Testis (tissue), 3 donors: Measurements from ENCODE around the gene EHD4. TPM values are rescaled to one million over a fixed set of nuclear protein-coding genes. Genes with fewer than 3 reads are reported as not detected.

Experiments
- DNase-seq: peaks from one replicate; pipeline ENCODE4 v3.0.0-alpha.2; 2019
- H3K27ac ChIP-seq, 2 donors: fragments of 200-600 bp; sonication (generic); one replicate each; pipeline ENCODE4 v1.5.1; 2019
- H3K27me3 ChIP-seq: fragments of 200-600 bp; sonication (generic); one replicate; pipeline ENCODE4 v1.5.1; 2019
- H3K36me3 ChIP-seq: fragments of 200-600 bp; sonication (generic); one replicate; pipeline ENCODE4 v1.5.1; 2017; ENCODE audit warnings: low read depth; ENCODE audit errors: missing control alignments
- H3K4me1 ChIP-seq: fragments of 200-600 bp; sonication (generic); one replicate; pipeline ENCODE4 v1.5.1; 2019
- H3K4me3 ChIP-seq, 2 donors: fragments of 200-600 bp; sonication (generic); one replicate each; pipeline ENCODE4 v1.5.1; 2017 to 2019
- H3K9me3 ChIP-seq: fragments of 200-600 bp; sonication (generic); one replicate; pipeline ENCODE4 v1.5.1; 2017
- POLR2A ChIP-seq: fragments of 450-650 bp; IDR thresholded peaks from one replicate; pipeline ENCODE4 v1.6.1; 2017; ENCODE audit warnings: antibody characterized with exemption, mild to moderate bottlenecking, moderate library complexity
- WGBS, 2 donors: methylation state at CpG; one replicate each; pipeline ENCODE4 v1.1.5; 2018; 5-methylcytosine and 5-hydroxymethylcytosine counted together
- intact Hi-C: fragments of 100-400 bp; cut with DNase I; formaldehyde crosslinking; loops from one replicate; pipeline ENCODE4 v1.15.1; 2023; ENCODE audit warnings: low total_unique reads
- polyA plus RNA-seq: library from polyadenylated mRNA; stranded (reverse); fragments of 350-450 nt; fragmentation: Illumina TruSeq; extraction: RNeasy Lipid Tissue Mini Kit (QIAGEN cat#74804); gene quantifications from one replicate; pipeline ENCODE4 v1.2.3, GENCODE V29; 2014; ENCODE audit warnings: low read depth, low replicate concordance; ENCODE audit not compliant: insufficient read depth
- total RNA-seq, 2 donors: library from RNA; depleted of rRNA; stranded (reverse); fragments of >200 nt; gene quantifications; one replicate each; pipeline ENCODE4 v1.2.3, GENCODE V29; 2016
- TF ChIP-seq, protein P1 (sequence below), 3 experiments: fragments of 450-650 bp in 2 of 3; fragments of 200-600 bp in 1 of 3; sonication (generic) in 1 of 3; IDR thresholded peaks; one replicate each; pipeline ENCODE4 v1.5.1; 2016 to 2019; ENCODE audit warnings: antibody characterized with exemption in 3 of 3, mild to moderate bottlenecking in 2 of 3, moderate library complexity in 1 of 3

Gene EHD4
- total and polyA plus RNA-seq, 3 donors from 2014 or later: 8.0 to 10.2 (median 9.4) TPM

DNA sequence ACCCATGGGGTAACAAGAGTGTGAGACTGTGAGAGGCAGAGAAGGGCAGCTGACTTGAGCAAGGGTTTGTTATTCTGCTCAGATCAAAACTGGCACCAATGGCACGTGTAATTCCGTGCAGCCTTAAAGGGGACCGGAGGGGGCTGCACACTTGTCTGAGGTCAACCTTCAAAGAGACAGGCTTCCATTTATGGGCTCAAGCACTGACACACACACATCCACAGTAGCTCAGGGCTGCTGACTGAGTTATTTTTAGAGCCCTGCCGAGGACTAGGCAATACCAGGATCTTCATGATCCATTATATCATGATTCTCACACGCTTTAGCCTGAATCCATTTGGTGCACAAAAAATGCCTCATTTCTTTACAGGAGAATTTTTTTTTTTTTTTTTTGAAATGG lies 57.9 kb downstream of the EHD4 start:
- no peak for DNase-seq
- intact Hi-C loops: no loop called here

DNA sequence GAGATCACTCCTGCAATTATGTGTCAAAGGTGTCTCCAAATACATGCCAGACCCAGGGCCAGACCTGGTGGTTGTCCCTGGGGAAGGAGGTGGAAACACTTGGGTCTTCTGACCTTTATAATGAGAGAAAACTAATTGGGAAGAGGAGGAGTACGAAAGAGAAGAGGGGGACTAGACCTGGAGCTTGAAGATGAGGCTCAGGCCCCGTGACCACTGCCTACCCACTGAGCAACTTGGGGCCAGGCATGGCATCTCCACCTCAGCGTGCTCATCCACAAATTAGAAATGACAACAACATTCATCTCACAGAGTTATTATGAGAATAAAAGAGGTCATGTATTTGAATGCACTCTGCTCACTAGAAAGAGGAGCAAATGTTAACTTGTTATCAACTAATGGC lies 59.1 kb downstream of the EHD4 start:
- DNase-seq: no peak
- intact Hi-C loops: no loop called here
- Histone ChIP-seq H3K36me3 (no peaks in the 10 kb centered on the region), H3K27ac (no peak overlapping the region), H3K9me3 (no peaks in the 10 kb centered on the region), H3K27me3 (no peaks in the 10 kb centered on the region), H3K4me1 (peaks cover 11% of the 10 kb centered on the region), H3K4me3 (no peak overlapping the region)
- WGBS, 2 donors: 96 to 98% methylated on average over 3 of the region's 3 CpGs
- TF ChIP-seq, protein P1, sequence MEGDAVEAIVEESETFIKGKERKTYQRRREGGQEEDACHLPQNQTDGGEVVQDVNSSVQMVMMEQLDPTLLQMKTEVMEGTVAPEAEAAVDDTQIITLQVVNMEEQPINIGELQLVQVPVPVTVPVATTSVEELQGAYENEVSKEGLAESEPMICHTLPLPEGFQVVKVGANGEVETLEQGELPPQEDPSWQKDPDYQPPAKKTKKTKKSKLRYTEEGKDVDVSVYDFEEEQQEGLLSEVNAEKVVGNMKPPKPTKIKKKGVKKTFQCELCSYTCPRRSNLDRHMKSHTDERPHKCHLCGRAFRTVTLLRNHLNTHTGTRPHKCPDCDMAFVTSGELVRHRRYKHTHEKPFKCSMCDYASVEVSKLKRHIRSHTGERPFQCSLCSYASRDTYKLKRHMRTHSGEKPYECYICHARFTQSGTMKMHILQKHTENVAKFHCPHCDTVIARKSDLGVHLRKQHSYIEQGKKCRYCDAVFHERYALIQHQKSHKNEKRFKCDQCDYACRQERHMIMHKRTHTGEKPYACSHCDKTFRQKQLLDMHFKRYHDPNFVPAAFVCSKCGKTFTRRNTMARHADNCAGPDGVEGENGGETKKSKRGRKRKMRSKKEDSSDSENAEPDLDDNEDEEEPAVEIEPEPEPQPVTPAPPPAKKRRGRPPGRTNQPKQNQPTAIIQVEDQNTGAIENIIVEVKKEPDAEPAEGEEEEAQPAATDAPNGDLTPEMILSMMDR (IDR thresholded peaks at IDR 0.05): no peak
- TF ChIP-seq POLR2A: no peak

More for the DNA sequence above, 57.9 kb downstream of the EHD4 start:
- Histone ChIP-seq H3K4me3 (no peak overlapping the region), H3K27me3 (no peaks in the 10 kb centered on the region), H3K9me3 (no peaks in the 10 kb centered on the region), H3K36me3 (no peaks in the 10 kb centered on the region), H3K27ac (no peak overlapping the region), H3K4me1 (peaks cover 23% of the 10 kb centered on the region)
- TF ChIP-seq POLR2A: no peak
- TF ChIP-seq, protein P1 (IDR thresholded peaks at IDR 0.05): no peak
- 69 to 73% methylated on average over 5 of the region's 5 CpGs for whole genome bisulfite sequencing, 2 donors

DNA sequence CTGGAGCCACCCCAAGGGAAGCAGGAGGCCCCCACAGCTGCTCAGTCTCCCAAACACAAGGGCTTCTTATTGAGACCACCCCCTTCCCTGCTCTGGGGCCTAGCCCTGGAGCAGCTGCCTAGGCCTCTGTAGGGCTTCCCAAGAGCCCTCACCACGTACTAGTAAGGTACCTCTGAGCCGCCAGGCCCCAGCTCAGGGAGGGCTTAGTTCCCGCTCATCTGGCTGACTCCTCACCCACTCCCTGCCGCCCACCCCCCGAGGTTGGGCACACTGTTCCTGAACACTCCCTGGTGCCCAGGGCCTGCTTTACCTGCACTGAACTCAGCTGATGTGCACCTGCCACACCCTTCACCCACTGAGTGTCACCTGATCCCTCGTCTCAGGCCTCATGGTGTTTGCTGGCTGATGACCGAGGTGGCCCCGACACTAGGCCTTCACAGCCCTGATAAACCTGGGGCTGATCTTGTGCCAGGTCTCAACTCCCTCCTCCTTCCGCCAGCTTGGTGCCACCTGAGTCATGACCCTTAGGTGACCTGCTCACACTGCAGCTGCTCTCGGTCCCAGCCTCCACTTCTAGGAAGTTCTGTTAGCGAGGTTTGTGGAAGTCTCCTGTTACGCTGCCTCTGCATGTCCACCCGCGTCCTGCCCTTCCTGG lies 60.5 kb downstream of the EHD4 start:
- no peak overlapping the region for H3K4me3 ChIP-seq
- WGBS, 2 donors: 91 to 96% methylated on average over 13 to 14 of the region's 14 CpGs
- DNase-seq: no peak
- H3K27me3 ChIP-seq: no peaks in the 10 kb centered on the region
- H3K36me3 ChIP-seq: no peaks in the 10 kb centered on the region
- H3K9me3 ChIP-seq: no peaks in the 10 kb centered on the region
- no peak for TF ChIP-seq POLR2A
- TF ChIP-seq, protein P1 (IDR thresholded peaks at IDR 0.05): no peak
- H3K4me1 ChIP-seq: no peaks in the 10 kb centered on the region
- no peak overlapping the region for H3K27ac ChIP-seq
- intact Hi-C loops: no loop called here

DNA sequence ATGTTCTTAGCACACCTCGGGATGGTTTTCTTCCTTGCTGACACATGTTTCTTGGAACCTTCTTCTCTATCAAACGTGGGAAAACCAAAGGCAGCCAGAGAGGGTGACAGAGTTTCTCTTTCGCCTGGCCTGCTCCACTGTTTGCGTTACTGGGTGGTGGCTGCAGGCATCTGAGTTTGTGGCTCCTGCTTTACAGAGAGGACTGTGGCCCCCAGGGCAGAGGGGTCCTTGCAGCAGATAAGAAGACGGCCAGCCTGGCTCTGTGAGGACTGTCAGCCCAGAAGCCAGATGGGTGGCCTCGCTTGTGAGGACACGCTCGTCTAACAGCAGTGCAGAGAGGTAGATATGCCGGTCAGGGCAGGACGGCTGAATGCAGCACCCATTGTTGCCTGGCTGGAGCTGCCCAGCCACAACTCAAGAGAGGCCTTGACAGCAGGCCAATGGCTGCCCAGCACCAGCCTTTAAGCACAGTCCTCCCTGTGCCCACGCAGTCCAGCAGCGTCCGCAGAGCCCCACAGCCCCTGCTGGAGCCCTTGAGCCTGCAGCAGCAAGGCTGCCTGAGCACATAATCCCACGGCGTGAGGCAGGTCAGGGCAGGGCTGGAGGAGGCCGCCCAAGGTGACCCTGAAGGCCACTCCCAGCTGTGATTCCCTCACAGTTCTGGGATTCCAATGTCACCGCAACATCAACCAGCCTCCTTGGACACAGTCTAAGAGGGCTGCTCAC lies 63.5 kb downstream of the EHD4 start:
- intact Hi-C loops: no loop called here
- TF ChIP-seq, protein P1 (IDR thresholded peaks at IDR 0.05): no peak
- no peak for TF ChIP-seq POLR2A
- WGBS, 2 donors: 71 to 87% methylated on average over 11 to 17 of the region's 17 CpGs
- H3K9me3 ChIP-seq: no peaks in the 10 kb centered on the region
- no peak for DNase-seq
- peaks cover 3% of the 10 kb centered on the region for H3K4me1 ChIP-seq
- H3K36me3 ChIP-seq: no peaks in the 10 kb centered on the region
- H3K27ac ChIP-seq: no peak overlapping the region
- no peak overlapping the region for H3K4me3 ChIP-seq
- no peaks in the 10 kb centered on the region for H3K27me3 ChIP-seq
